KG1 (cell line): Measurements from ENCODE around the gene BCAR3.
"Not testable (repeated sequence)": the region's sequence is repeated elsewhere in the genome, so short reads cannot be mapped to it uniquely, and the experiment has no call there.

Source experiments
- DNase-seq: peaks from one replicate; lab custom pipeline; 2025; lab: John Stamatoyannopoulos, UW

BCAR3 gene

GRCh38 chr1:93668951-93669350, 12.7 kb downstream of the BCAR3 start:
- no peak for DNase-seq

- DNase-seq: no peak
These were observed 13.5 kb downstream of the BCAR3 start for GRCh38 chr1:93668121-93668520.

GRCh38 chr1:93667642-93668041, 14.0 kb downstream of the BCAR3 start:
- DNase-seq: no peak

GRCh38 chr1:93666613-93667384, 14.8 kb downstream of the BCAR3 start:
- DNase-seq: no peak

- DNase-seq: no peak
These were observed 16.6 kb downstream of the BCAR3 start for GRCh38 chr1:93665015-93665414.

- no peak for DNase-seq
These were observed 18.4 kb downstream of the BCAR3 start for GRCh38 chr1:93663208-93663614.

GRCh38 chr1:93662481-93663207, 19.0 kb downstream of the BCAR3 start:
- no peak for DNase-seq

GRCh38 chr1:93661829-93662474, 19.7 kb downstream of the BCAR3 start:
- no peak for DNase-seq

- DNase-seq: not testable (repeated sequence)
These were observed 20.3 kb downstream of the BCAR3 start for GRCh38 chr1:93661341-93661740.

GRCh38 chr1:93659822-93660503, 21.7 kb downstream of the BCAR3 start:
- DNase-seq: no peak

- DNase-seq: no peak
These were observed 23.4 kb downstream of the BCAR3 start for GRCh38 chr1:93658188-93658587.

- no peak for DNase-seq
These were observed 25.1 kb downstream of the BCAR3 start for GRCh38 chr1:93656491-93656890.

- no peak for DNase-seq
These were observed 28.0 kb downstream of the BCAR3 start for GRCh38 chr1:93653656-93654055.

- DNase-seq: no peak
These were observed 29.2 kb downstream of the BCAR3 start for GRCh38 chr1:93652323-93652949.

GRCh38 chr1:93651695-93652094, 29.9 kb downstream of the BCAR3 start:
- DNase-seq: no peak

GRCh38 chr1:93650159-93650558, 31.5 kb downstream of the BCAR3 start:
- not testable (repeated sequence) for DNase-seq

GRCh38 chr1:93649231-93649630, 32.4 kb downstream of the BCAR3 start:
- no peak for DNase-seq

- no peak for DNase-seq
These were observed 33.0 kb downstream of the BCAR3 start for GRCh38 chr1:93648656-93649055.

GRCh38 chr1:93641527-93641926, 40.1 kb downstream of the BCAR3 start:
- DNase-seq: no peak

- no peak for DNase-seq
These were observed 40.8 kb downstream of the BCAR3 start for GRCh38 chr1:93640656-93641440.

GRCh38 chr1:93638981-93639380, 42.7 kb downstream of the BCAR3 start:
- DNase-seq: no peak
